ENCODE data around the gene PCYT2. TPM values are rescaled to one million over a fixed set of nuclear protein-coding genes. Genes with fewer than 3 reads are reported as not detected.

PCYT2 gene
- total RNA-seq, 2 donors from 2014 or later, result 13.6 to 81.9 TPM

GRCh38 chr17:81906476-81907218, 4.6 kb downstream of the PCYT2 start:
- H3K4me1 ChIP-seq (ENCODE audit: control insufficient read depth in 1 of 2, low read depth in 2 of 2), result peaks cover 13 to 20% of the 10 kb centered on the region in 2 donors
- H3K36me3 ChIP-seq, result no peaks in the 10 kb centered on the region
- TF ChIP-seq CTCF (IDR thresholded peaks at IDR 0.05), result no peak
- no peak overlapping the region for H3K27ac ChIP-seq
- no peaks in the 10 kb centered on the region for H3K9me3 ChIP-seq
- H3K27me3 ChIP-seq (replicated peaks; ENCODE audit: insufficient read depth), result no peaks in the 10 kb centered on the region
- ATAC-seq (ENCODE audit: insufficient number of reproducible peaks, low FRiP score, low read depth) (no peak), DNase-seq (ENCODE audit: low spot score) (no peak)
- H3K4me3 ChIP-seq, result no peak overlapping the region

- no peak for DNase-seq (ENCODE audit: low spot score)
- no peak for TF ChIP-seq CTCF (IDR thresholded peaks at IDR 0.05)
- Histone ChIP-seq H3K9me3 (no peaks in the 10 kb centered on the region), H3K27ac (no peak overlapping the region), H3K27me3 (replicated peaks; ENCODE audit: insufficient read depth) (no peaks in the 10 kb centered on the region), H3K36me3 (no peaks in the 10 kb centered on the region), H3K4me3 (no peak overlapping the region), H3K4me1 (ENCODE audit: control insufficient read depth in 1 of 2, low read depth in 2 of 2) (peaks cover 15 to 23% of the 10 kb centered on the region in 2 donors)
- no peak for ATAC-seq (ENCODE audit: insufficient number of reproducible peaks, low FRiP score, low read depth)
Observed at GRCh38 chr17:81905993-81906392, 5.2 kb downstream of the PCYT2 start.

- H3K27me3 ChIP-seq (replicated peaks; ENCODE audit: insufficient read depth), result no peaks in the 10 kb centered on the region
- no peak for TF ChIP-seq CTCF (IDR thresholded peaks at IDR 0.05)
- H3K4me3 ChIP-seq, result no peak overlapping the region
- H3K4me1 ChIP-seq (ENCODE audit: control insufficient read depth in 1 of 2, low read depth in 2 of 2), result peaks cover 14 to 19% of the 10 kb centered on the region in 2 donors
- no peak overlapping the region for H3K27ac ChIP-seq
- peaks cover under 1% of the 10 kb centered on the region for H3K36me3 ChIP-seq
- no peak for ATAC-seq (ENCODE audit: insufficient number of reproducible peaks, low FRiP score, low read depth)
- H3K9me3 ChIP-seq, result no peaks in the 10 kb centered on the region
- DNase-seq (ENCODE audit: low spot score), result no peak
Observed at GRCh38 chr17:81905424-81905875, 5.7 kb downstream of the PCYT2 start.

- Histone ChIP-seq H3K4me3 (no peak overlapping the region), H3K27ac (no peak overlapping the region), H3K36me3 (peaks cover 7% of the 10 kb centered on the region), H3K4me1 (ENCODE audit: control insufficient read depth in 1 of 2, low read depth in 2 of 2) (peaks cover 9 to 13% of the 10 kb centered on the region in 2 donors), H3K27me3 (replicated peaks; ENCODE audit: insufficient read depth) (no peaks in the 10 kb centered on the region), H3K9me3 (no peaks in the 10 kb centered on the region)
- ATAC-seq (ENCODE audit: insufficient number of reproducible peaks, low FRiP score, low read depth), result no peak
- DNase-seq (ENCODE audit: low spot score), result no peak
- TF ChIP-seq CTCF (IDR thresholded peaks at IDR 0.05), result no peak
Observed at GRCh38 chr17:81904600-81905423, 6.4 kb downstream of the PCYT2 start.

- no peak overlapping the region for H3K27ac ChIP-seq
- no peak for TF ChIP-seq CTCF (IDR thresholded peaks at IDR 0.05)
- peaks cover 9 to 13% of the 10 kb centered on the region in 2 donors for H3K4me1 ChIP-seq (ENCODE audit: control insufficient read depth in 1 of 2, low read depth in 2 of 2)
- DNase-seq (ENCODE audit: low spot score) (no peak), ATAC-seq (ENCODE audit: insufficient number of reproducible peaks, low FRiP score, low read depth) (no peak)
- no peaks in the 10 kb centered on the region for H3K27me3 ChIP-seq (replicated peaks; ENCODE audit: insufficient read depth)
- peaks cover 13% of the 10 kb centered on the region for H3K36me3 ChIP-seq
- H3K4me3 ChIP-seq, result no peak overlapping the region
- no peaks in the 10 kb centered on the region for H3K9me3 ChIP-seq
Observed at GRCh38 chr17:81903896-81904599, 7.2 kb downstream of the PCYT2 start.

Measured in thoracic aorta (tissue), 2 donors.